ENCODE results near the gene CTSE. TPM values are rescaled to one million over a fixed set of nuclear protein-coding genes. Genes with fewer than 3 reads are reported as not detected.
"Not testable (repeated sequence)": the region's sequence is repeated elsewhere in the genome, so short reads cannot be mapped to it uniquely, and the experiment has no call there.

The CTSE gene
- total RNA-seq, 1 experiment from 2014 or later = 0.60 TPM

- no peak for DNase-seq (ENCODE audit: low read depth)
Measured at GRCh38 chr1:206014601-206015000, 9.1 kb downstream of the CTSE start.

- no peak for DNase-seq (ENCODE audit: low read depth)
Measured at GRCh38 chr1:206013026-206013795, 10.5 kb downstream of the CTSE start.

- DNase-seq (ENCODE audit: low read depth) = no peak
Measured at GRCh38 chr1:206012086-206012859, 11.4 kb downstream of the CTSE start.

GRCh38 chr1:206011057-206011456 is 12.6 kb downstream of the CTSE start:
- DNase-seq (ENCODE audit: low read depth) = no peak

- DNase-seq (ENCODE audit: low read depth) = no peak
Measured at GRCh38 chr1:206010060-206010459, 13.6 kb downstream of the CTSE start.

GRCh38 chr1:206006946-206007345 is 16.7 kb downstream of the CTSE start:
- no peak for DNase-seq (ENCODE audit: low read depth)

- DNase-seq (ENCODE audit: low read depth) = no peak
Measured at GRCh38 chr1:206005778-206006180, 17.9 kb downstream of the CTSE start.

GRCh38 chr1:206005234-206005633 is 18.5 kb downstream of the CTSE start:
- no peak for DNase-seq (ENCODE audit: low read depth)

GRCh38 chr1:206004826-206005225 is 18.9 kb downstream of the CTSE start:
- no peak for DNase-seq (ENCODE audit: low read depth)

- no peak for DNase-seq (ENCODE audit: low read depth)
Measured at GRCh38 chr1:206003854-206004800, 19.6 kb downstream of the CTSE start.

GRCh38 chr1:206002871-206003801 is 20.6 kb downstream of the CTSE start, which contains the start of gene RAB7B:
RAB7B (minus strand) TSS chr1:206003395; CDS start chr1:205994135, 9,260 bp downstream.
- peak; percentile 62 for DNase-seq (ENCODE audit: low read depth)

GRCh38 chr1:206002160-206002559 is 21.5 kb downstream of the CTSE start:
- DNase-seq (ENCODE audit: low read depth) = no peak

GRCh38 chr1:206001476-206001888 is 22.2 kb downstream of the CTSE start:
- peak; percentile 92 for DNase-seq (ENCODE audit: low read depth)

- peak; percentile 45 for DNase-seq (ENCODE audit: low read depth)
Measured at GRCh38 chr1:206000641-206001339, 22.9 kb downstream of the CTSE start.

GRCh38 chr1:205998457-205999241 is 25.0 kb downstream of the CTSE start:
- DNase-seq (ENCODE audit: low read depth) = no peak

GRCh38 chr1:205996641-205997040 is 27.1 kb downstream of the CTSE start:
- DNase-seq (ENCODE audit: low read depth) = not testable (repeated sequence)

GRCh38 chr1:205994346-205994745 is 29.3 kb downstream of the CTSE start:
- peak; percentile 44 for DNase-seq (ENCODE audit: low read depth)

- no peak for DNase-seq (ENCODE audit: low read depth)
Measured at GRCh38 chr1:205993068-205993467, 30.6 kb downstream of the CTSE start.

- DNase-seq (ENCODE audit: low read depth) = no peak
Measured at GRCh38 chr1:205992218-205992882, 31.3 kb downstream of the CTSE start.

Data from RPMI7951 (cell line).